ENCODE data around the gene C20orf144. TPM values are rescaled to one million over a fixed set of nuclear protein-coding genes. Genes with fewer than 3 reads are reported as not detected.
A peak's percentile ranks its signal among the peaks of the same experiment; 100 is the strongest.

C20orf144 gene
- polyA plus RNA-seq, result under 1 TPM; 0.02 to 0.04 TPM

DNA sequence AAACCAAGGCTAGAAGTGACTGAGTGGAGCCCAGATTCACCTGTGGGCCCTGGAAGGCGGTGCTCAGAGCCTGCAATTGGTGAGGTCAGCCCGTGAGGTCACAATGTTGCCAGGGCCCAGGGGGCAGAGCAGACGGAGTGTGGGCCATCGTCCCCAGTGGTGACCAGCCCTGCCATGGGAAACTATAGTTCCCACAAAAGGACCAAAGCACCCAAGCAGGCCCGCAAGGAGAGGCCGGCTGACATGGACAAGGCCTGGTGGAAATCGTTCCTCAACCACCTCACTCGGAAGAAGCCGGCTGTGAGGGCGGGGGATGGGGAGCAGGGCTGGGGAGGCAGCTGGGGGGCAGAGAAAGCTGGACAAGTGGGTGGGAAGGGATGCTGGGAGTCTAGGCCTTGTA lies at the start of gene C20orf144:
Gene C20orf144 (plus strand): TSS at position 156 of the 400 bp plus-strand sequence. CDS start 19 bp downstream, at position 175.
- Histone ChIP-seq H3K9me3 (ENCODE audit: control insufficient read depth in 2 of 2, insufficient read depth in 1 of 2, low read depth in 1 of 2, low read length in 1 of 2) (no peaks in the 10 kb centered on the region), H3K27me3 (ENCODE audit: control insufficient read depth in 1 of 2, insufficient read depth in 2 of 2, low read length in 2 of 2) (no peaks in the 10 kb centered on the region), H3K36me3 (ENCODE audit: control insufficient read depth in 2 of 2, insufficient read depth in 2 of 2, low read length in 1 of 2) (peaks cover 4 to 15% of the 10 kb centered on the region in 2 donors), H3K4me1 (ENCODE audit: control insufficient read depth in 2 of 2, insufficient read depth in 2 of 2, low read length in 1 of 2) (peaks cover 2 to 19% of the 10 kb centered on the region in 2 donors), H3K27ac (ENCODE audit: low read depth in 2 of 2, low read length in 1 of 2) (peak within 1 kb of the TSS; percentile 91 to 92), H3K4me3 (ENCODE audit: low read depth in 1 of 2, low read length in 2 of 2) (peak within 1 kb of the TSS; percentile 75 to 82)
- WGBS, 2 donors, result 92 to 94% methylated on average over 10 of the region's 10 CpGs

DNA sequence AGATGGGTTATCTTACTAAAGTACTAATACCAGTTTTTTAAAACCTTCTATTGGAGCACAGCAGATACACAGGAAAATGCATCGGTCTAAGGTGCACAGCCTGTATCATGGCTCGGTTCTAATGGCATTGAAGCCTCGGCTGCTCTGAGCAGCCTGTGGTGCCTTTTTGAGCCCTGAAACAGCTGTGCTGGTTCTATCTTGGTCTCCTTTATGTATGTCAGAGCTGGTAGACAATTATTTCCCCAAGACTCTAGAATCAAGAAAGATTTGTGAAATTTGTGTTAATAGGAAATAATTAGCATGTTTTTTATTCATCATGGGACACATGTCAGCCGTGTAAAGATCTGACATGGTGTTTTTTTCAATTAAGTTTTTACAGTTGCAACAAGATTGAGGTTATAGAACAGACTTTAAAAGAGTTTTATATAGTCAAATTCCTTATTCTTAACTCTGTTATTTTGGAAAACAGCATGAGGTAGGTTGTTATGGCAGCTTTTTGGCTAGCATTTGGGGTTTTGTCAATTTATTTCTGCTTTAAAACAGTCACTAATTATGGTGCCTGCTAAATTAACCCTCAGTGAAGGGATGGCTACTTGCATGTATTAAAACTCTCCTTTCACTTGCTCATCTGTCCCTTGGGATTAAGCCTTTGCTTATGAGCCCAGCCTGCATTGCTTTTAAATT lies 40.3 kb upstream of the C20orf144 start:
- H3K27ac ChIP-seq (ENCODE audit: low read depth in 2 of 2, low read length in 1 of 2), result no peak overlapping the region
- peaks cover 3 to 16% of the 10 kb centered on the region in 2 donors for H3K36me3 ChIP-seq (ENCODE audit: control insufficient read depth in 2 of 2, insufficient read depth in 2 of 2, low read length in 1 of 2)
- no peaks in the 10 kb centered on the region for H3K9me3 ChIP-seq (ENCODE audit: control insufficient read depth in 2 of 2, insufficient read depth in 1 of 2, low read depth in 1 of 2, low read length in 1 of 2)
- H3K4me3 ChIP-seq (ENCODE audit: low read depth in 1 of 2, low read length in 2 of 2), result no peak overlapping the region
- H3K27me3 ChIP-seq (ENCODE audit: control insufficient read depth in 1 of 2, insufficient read depth in 2 of 2, low read length in 2 of 2), result no peaks in the 10 kb centered on the region
- WGBS, 2 donors, result 89 to 92% methylated on average over 4 of the region's 4 CpGs
- peaks cover 0 to 4% of the 10 kb centered on the region in 2 donors for H3K4me1 ChIP-seq (ENCODE audit: control insufficient read depth in 2 of 2, insufficient read depth in 2 of 2, low read length in 1 of 2)

DNA sequence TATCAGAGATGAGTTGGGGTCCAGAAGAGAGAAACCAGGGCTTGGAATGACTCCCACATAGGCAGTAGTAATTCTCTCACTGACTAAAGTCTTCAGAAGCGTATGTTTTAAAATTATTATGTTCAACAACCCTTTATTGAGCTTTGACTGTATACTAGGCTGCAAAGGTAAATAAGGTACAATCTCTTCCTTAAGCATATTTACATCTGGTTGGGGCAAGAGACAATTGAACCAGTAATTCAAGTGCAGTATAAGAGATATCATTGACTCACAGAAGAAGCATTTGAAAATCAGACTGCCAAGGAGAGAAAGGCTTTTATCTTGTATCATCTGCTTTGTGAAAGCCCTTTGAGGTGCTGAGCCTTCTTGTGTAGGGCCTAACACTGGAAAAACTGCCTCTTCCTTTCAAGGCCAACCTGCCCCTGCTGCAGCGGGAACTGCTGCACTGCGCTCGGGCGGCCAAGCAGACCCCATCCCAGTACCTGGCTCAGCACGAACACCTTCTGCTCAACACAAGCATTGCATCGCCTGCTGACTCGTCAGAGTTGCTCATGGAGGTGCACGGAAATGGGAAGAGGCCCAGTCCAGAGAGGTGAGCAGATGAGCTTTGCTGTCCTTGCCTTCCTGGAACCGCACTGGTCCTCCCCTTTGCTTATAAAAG lies 39.3 kb upstream of the C20orf144 start:
- Histone ChIP-seq H3K36me3 (ENCODE audit: control insufficient read depth in 2 of 2, insufficient read depth in 2 of 2, low read length in 1 of 2) (peaks cover 3 to 16% of the 10 kb centered on the region in 2 donors), H3K4me3 (ENCODE audit: low read depth in 1 of 2, low read length in 2 of 2) (no peak overlapping the region), H3K4me1 (ENCODE audit: control insufficient read depth in 2 of 2, insufficient read depth in 2 of 2, low read length in 1 of 2) (peaks cover 0 to 4% of the 10 kb centered on the region in 2 donors), H3K27ac (ENCODE audit: low read depth in 2 of 2, low read length in 1 of 2) (no peak overlapping the region), H3K27me3 (ENCODE audit: control insufficient read depth in 1 of 2, insufficient read depth in 2 of 2, low read length in 2 of 2) (no peaks in the 10 kb centered on the region), H3K9me3 (ENCODE audit: control insufficient read depth in 2 of 2, insufficient read depth in 1 of 2, low read depth in 1 of 2, low read length in 1 of 2) (no peaks in the 10 kb centered on the region)
- WGBS, 2 donors, result 96 to 97% methylated on average over 10 of the region's 10 CpGs

DNA sequence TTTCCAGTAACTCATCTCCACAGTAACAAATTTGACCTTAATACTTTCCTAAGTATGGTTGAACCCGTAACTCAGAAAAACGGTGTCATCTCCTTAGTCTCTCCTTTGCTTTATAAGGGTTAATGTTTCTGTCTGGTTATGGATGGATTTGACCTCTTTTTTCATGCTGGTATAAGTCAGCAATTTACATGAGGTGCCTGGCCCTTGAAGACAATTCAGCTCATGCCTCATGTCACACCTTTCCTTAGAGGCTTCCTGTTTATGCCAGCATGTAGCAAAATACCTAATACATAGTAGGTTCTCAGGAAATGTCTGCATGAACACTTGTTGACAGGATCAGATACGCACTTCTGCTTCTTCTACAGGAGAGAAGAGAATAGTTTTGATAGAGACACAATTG lies 37.7 kb upstream of the C20orf144 start:
- no peaks in the 10 kb centered on the region for H3K9me3 ChIP-seq (ENCODE audit: control insufficient read depth in 2 of 2, insufficient read depth in 1 of 2, low read depth in 1 of 2, low read length in 1 of 2)
- H3K4me3 ChIP-seq (ENCODE audit: low read depth in 1 of 2, low read length in 2 of 2), result no peak overlapping the region
- 87 to 88% methylated on average over 3 of the region's 3 CpGs for WGBS, 2 donors
- H3K27me3 ChIP-seq (ENCODE audit: control insufficient read depth in 1 of 2, insufficient read depth in 2 of 2, low read length in 2 of 2), result no peaks in the 10 kb centered on the region
- H3K27ac ChIP-seq (ENCODE audit: low read depth in 2 of 2, low read length in 1 of 2), result no peak overlapping the region
- H3K4me1 ChIP-seq (ENCODE audit: control insufficient read depth in 2 of 2, insufficient read depth in 2 of 2, low read length in 1 of 2), result peaks cover 0 to 4% of the 10 kb centered on the region in 2 donors
- H3K36me3 ChIP-seq (ENCODE audit: control insufficient read depth in 2 of 2, insufficient read depth in 2 of 2, low read length in 1 of 2), result peaks cover 3 to 21% of the 10 kb centered on the region in 2 donors

DNA sequence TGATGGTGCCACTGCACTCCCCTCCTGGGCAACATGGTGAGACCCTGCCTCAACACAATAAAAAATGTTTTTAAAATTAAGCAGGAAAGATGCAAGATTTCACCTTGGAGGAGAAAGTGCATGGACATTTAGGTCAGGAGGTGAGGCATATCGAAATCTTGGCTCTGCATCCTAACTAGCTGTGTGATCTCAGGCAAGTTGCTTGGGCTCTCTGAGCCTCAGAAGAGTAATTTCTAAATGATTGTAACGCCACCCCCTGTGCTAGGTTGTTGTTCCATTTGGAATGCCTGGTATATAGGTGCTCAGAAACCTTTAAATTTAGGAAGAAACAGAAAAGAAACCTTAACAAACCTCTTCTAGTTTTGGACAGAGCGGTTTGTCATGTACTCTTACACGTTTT lies 35.9 kb upstream of the C20orf144 start:
- Histone ChIP-seq H3K27ac (ENCODE audit: low read depth in 2 of 2, low read length in 1 of 2) (no peak overlapping the region), H3K9me3 (ENCODE audit: control insufficient read depth in 2 of 2, insufficient read depth in 1 of 2, low read depth in 1 of 2, low read length in 1 of 2) (no peaks in the 10 kb centered on the region), H3K4me1 (ENCODE audit: control insufficient read depth in 2 of 2, insufficient read depth in 2 of 2, low read length in 1 of 2) (peaks cover 0 to 4% of the 10 kb centered on the region in 2 donors), H3K36me3 (ENCODE audit: control insufficient read depth in 2 of 2, insufficient read depth in 2 of 2, low read length in 1 of 2) (peaks cover 12 to 30% of the 10 kb centered on the region in 2 donors), H3K27me3 (ENCODE audit: control insufficient read depth in 1 of 2, insufficient read depth in 2 of 2, low read length in 2 of 2) (no peaks in the 10 kb centered on the region), H3K4me3 (ENCODE audit: low read depth in 1 of 2, low read length in 2 of 2) (no peak overlapping the region)
- WGBS, 2 donors, result 95 to 98% methylated on average over 4 of the region's 4 CpGs

DNA sequence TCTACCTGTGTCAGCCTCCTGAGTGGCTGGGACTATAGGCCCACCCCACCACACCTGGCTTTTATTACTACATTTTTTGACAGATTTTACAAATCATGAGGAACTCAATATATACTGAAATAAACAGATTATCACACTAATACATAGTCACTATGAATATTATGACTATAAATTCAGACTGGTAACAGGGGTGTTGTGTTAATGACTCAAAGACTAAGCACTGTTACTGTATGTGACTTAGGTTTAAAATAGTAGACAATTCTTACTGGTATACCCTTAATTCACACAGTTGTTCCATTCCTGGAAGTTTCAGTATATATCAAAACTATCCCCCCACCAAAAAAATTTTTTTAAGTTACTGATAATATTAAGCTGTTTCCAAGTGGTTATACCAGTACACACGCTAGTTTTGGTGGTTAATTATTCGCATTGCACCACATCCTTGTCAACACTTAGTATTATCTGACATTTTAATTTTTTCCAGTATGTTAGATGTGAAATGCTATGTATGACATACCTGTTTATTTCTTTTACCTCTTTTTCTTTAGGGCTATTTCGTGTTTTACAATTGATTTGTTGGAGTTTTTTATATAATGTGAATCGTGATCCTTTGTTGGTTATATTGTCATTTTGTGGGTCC lies 34.4 kb upstream of the C20orf144 start:
- Histone ChIP-seq H3K4me1 (ENCODE audit: control insufficient read depth in 2 of 2, insufficient read depth in 2 of 2, low read length in 1 of 2) (peaks cover 0 to 4% of the 10 kb centered on the region in 2 donors), H3K27me3 (ENCODE audit: control insufficient read depth in 1 of 2, insufficient read depth in 2 of 2, low read length in 2 of 2) (no peaks in the 10 kb centered on the region), H3K36me3 (ENCODE audit: control insufficient read depth in 2 of 2, insufficient read depth in 2 of 2, low read length in 1 of 2) (peaks cover 12 to 30% of the 10 kb centered on the region in 2 donors), H3K9me3 (ENCODE audit: control insufficient read depth in 2 of 2, insufficient read depth in 1 of 2, low read depth in 1 of 2, low read length in 1 of 2) (no peaks in the 10 kb centered on the region), H3K27ac (ENCODE audit: low read depth in 2 of 2, low read length in 1 of 2) (no peak overlapping the region), H3K4me3 (ENCODE audit: low read depth in 1 of 2, low read length in 2 of 2) (no peak overlapping the region)
- WGBS, 2 donors, result 96 to 97% methylated on average over 4 of the region's 4 CpGs

DNA sequence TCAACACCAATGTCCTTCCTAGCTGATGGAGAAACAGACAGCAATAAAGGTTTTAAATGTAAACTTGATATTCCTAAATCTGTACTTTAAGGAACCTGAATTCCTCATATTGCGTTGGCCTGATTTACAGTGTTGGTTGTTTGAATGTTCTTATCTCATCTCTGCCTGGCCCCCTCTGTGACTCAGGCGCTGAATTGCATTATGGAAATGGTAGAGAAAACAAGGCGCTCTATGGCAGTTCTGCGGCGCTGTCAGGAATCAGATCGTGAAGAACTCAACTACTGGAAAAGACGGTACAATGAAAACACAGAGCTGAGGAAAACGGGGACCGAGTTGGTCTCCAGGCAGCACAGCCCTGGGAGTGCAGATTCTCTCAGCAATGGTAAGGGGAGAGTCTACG lies 32.6 kb upstream of the C20orf144 start:
- H3K9me3 ChIP-seq (ENCODE audit: control insufficient read depth in 2 of 2, insufficient read depth in 1 of 2, low read depth in 1 of 2, low read length in 1 of 2), result no peaks in the 10 kb centered on the region
- H3K27ac ChIP-seq (ENCODE audit: low read depth in 2 of 2, low read length in 1 of 2), result no peak overlapping the region
- peaks cover 8 to 22% of the 10 kb centered on the region in 2 donors for H3K36me3 ChIP-seq (ENCODE audit: control insufficient read depth in 2 of 2, insufficient read depth in 2 of 2, low read length in 1 of 2)
- no peak overlapping the region for H3K4me3 ChIP-seq (ENCODE audit: low read depth in 1 of 2, low read length in 2 of 2)
- WGBS, 2 donors, result 96% methylated on average over 10 of the region's 10 CpGs
- no peaks in the 10 kb centered on the region for H3K4me1 ChIP-seq (ENCODE audit: control insufficient read depth in 2 of 2, insufficient read depth in 2 of 2, low read length in 1 of 2)
- no peaks in the 10 kb centered on the region for H3K27me3 ChIP-seq (ENCODE audit: control insufficient read depth in 1 of 2, insufficient read depth in 2 of 2, low read length in 2 of 2)

DNA sequence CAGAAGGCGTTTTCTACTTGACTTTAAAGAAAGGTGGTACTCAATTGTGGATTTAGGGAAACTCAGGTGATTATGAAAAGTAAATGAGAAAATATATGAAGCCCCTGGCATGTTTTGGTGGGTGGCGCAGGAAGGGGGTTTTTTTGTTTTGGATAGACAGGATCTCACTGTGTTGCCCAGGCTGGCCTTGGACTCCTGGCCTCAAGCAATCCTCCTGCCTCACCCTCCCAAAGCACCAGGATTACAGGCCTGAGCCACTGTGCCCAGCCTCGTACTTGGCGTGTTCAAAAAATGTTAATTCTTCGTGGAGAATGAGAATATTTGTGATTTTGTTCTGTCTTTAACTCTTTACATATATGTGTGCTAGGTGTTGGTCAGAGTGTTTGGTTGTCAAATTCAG lies 32.1 kb upstream of the C20orf144 start:
- 89 to 92% methylated on average over 5 of the region's 5 CpGs for WGBS, 2 donors
- H3K4me1 ChIP-seq (ENCODE audit: control insufficient read depth in 2 of 2, insufficient read depth in 2 of 2, low read length in 1 of 2), result no peaks in the 10 kb centered on the region
- no peak overlapping the region for H3K4me3 ChIP-seq (ENCODE audit: low read depth in 1 of 2, low read length in 2 of 2)
- no peak overlapping the region for H3K27ac ChIP-seq (ENCODE audit: low read depth in 2 of 2, low read length in 1 of 2)
- H3K27me3 ChIP-seq (ENCODE audit: control insufficient read depth in 1 of 2, insufficient read depth in 2 of 2, low read length in 2 of 2), result no peaks in the 10 kb centered on the region
- peaks cover 8 to 18% of the 10 kb centered on the region in 2 donors for H3K36me3 ChIP-seq (ENCODE audit: control insufficient read depth in 2 of 2, insufficient read depth in 2 of 2, low read length in 1 of 2)
- H3K9me3 ChIP-seq (ENCODE audit: control insufficient read depth in 2 of 2, insufficient read depth in 1 of 2, low read depth in 1 of 2, low read length in 1 of 2), result no peaks in the 10 kb centered on the region

DNA sequence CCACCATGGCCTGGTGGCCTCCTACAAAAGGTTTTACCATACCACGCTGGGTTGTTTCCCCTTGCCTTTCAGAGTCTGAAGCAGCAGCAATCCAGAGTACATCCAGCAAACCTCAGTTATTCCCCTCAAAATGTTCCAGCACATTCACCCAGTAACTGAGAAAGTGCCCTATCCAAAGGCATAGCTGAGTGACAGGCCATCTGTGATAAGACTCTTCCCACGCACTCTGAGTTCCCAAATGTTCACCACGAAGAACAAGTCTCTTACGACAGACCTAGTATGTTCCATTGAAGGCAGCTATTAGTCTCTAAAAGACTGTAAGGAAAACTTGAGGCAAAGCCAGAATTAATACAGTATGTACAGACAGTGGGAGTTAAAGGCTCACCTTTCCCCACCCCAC lies 31.6 kb upstream of the C20orf144 start:
- Histone ChIP-seq H3K4me1 (ENCODE audit: control insufficient read depth in 2 of 2, insufficient read depth in 2 of 2, low read length in 1 of 2) (no peaks in the 10 kb centered on the region), H3K27me3 (ENCODE audit: control insufficient read depth in 1 of 2, insufficient read depth in 2 of 2, low read length in 2 of 2) (no peaks in the 10 kb centered on the region), H3K4me3 (ENCODE audit: low read depth in 1 of 2, low read length in 2 of 2) (no peak overlapping the region), H3K9me3 (ENCODE audit: control insufficient read depth in 2 of 2, insufficient read depth in 1 of 2, low read depth in 1 of 2, low read length in 1 of 2) (no peaks in the 10 kb centered on the region), H3K27ac (ENCODE audit: low read depth in 2 of 2, low read length in 1 of 2) (no peak overlapping the region), H3K36me3 (ENCODE audit: control insufficient read depth in 2 of 2, insufficient read depth in 2 of 2, low read length in 1 of 2) (peaks cover 8 to 14% of the 10 kb centered on the region in 2 donors)
- WGBS, 2 donors, result 91 to 95% methylated on average over 4 of the region's 4 CpGs

All from esophagus (tissue), 2 donors.